IMR-90 (cell line): ENCODE results near the gene NPDC1.

ENCODE experiments used
- CEBPB ChIP-seq: IDR thresholded peaks from 2 replicates; pipeline ENCODE4 v1.6.1; 2012; ENCODE audit warnings: low read depth, low read length, improper control_type of control experiment
- CTCF ChIP-seq: conservative IDR thresholded peaks from 2 replicates; pipeline ENCODE4 v1.5.1; 2012; ENCODE audit warnings: mild to moderate bottlenecking, low read depth, low read length, improper control_type of control experiment
- POLR2A ChIP-seq: IDR thresholded peaks from 2 replicates; pipeline ENCODE4 v1.6.1; 2012; ENCODE audit warnings: mild to moderate bottlenecking, low read depth, low read length

- TF ChIP-seq POLR2A, result no peak
- no peak for TF ChIP-seq CEBPB
- TF ChIP-seq CTCF, result no peak
Observed at GRCh38 chr9:137025517-137025966, 20.4 kb downstream of the NPDC1 start.
